Mucosa of stomach (tissue), 1 donor: ENCODE results near the gene SLC51A.

Source experiments
- H3K27me3 ChIP-seq: one replicate; pipeline ENCODE4 v1.7.0; 2013; ENCODE audit warnings: mild to moderate bottlenecking, low read length; ENCODE audit not compliant: control insufficient read depth, insufficient read depth
- H3K36me3 ChIP-seq: one replicate; pipeline ENCODE4 v1.7.0; 2013; ENCODE audit warnings: low read length; ENCODE audit not compliant: control insufficient read depth, insufficient read depth
- H3K4me1 ChIP-seq: one replicate; pipeline ENCODE4 v1.7.0; 2013; ENCODE audit warnings: mild to moderate bottlenecking, low read length; ENCODE audit not compliant: control insufficient read depth, insufficient read depth
- H3K4me3 ChIP-seq: one replicate; pipeline ENCODE4 v1.7.0; 2013; ENCODE audit warnings: low read length
- H3K9ac ChIP-seq: one replicate; pipeline ENCODE4 v1.7.0; 2013; ENCODE audit warnings: mild to moderate bottlenecking, low read length, moderate library complexity
- H3K9me3 ChIP-seq: one replicate; pipeline ENCODE4 v1.7.0; 2013; ENCODE audit warnings: mild to moderate bottlenecking, low read length, moderate library complexity; ENCODE audit not compliant: control insufficient read depth
- donor health status: Pancreatic carcinoma.

The SLC51A gene

DNA sequence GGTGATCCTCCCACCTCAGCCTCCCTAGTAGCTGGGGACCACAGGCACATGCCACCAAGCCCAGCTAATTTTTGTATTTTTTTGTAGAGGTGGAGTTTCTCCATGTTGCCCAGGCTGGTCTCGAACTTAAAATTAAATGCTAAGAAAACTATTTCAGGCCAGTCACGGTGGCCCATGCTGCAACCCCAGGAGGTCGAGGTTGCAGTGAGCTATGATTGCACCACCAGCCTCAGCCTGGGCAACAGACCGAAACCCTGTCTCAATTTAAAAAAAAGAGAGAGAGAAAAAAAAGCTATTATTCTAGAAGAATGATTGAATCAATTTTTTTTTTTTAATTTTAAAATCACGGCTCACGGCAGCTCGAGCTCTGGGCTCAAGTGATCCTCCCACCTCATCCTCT, 4.7 kb downstream of the SLC51A start:
- H3K9me3 ChIP-seq, result no peaks in the 10 kb centered on the region
- H3K4me3 ChIP-seq, result no peak overlapping the region
- no peaks in the 10 kb centered on the region for H3K36me3 ChIP-seq
- H3K27me3 ChIP-seq, result peaks cover 16% of the 10 kb centered on the region
- H3K9ac ChIP-seq, result no peak overlapping the region
- peaks cover 4% of the 10 kb centered on the region for H3K4me1 ChIP-seq

GRCh38 chr3:196222876-196223595, 6.7 kb downstream of the SLC51A start:
- H3K36me3 ChIP-seq, result no peaks in the 10 kb centered on the region

GRCh38 chr3:196225086-196225485, 8.8 kb downstream of the SLC51A start:
- no peak overlapping the region for H3K4me3 ChIP-seq
- H3K9ac ChIP-seq, result no peak overlapping the region
- no peaks in the 10 kb centered on the region for H3K4me1 ChIP-seq
- H3K27me3 ChIP-seq, result peaks cover 10% of the 10 kb centered on the region
- no peaks in the 10 kb centered on the region for H3K36me3 ChIP-seq
- H3K9me3 ChIP-seq, result no peaks in the 10 kb centered on the region

More at GRCh38 chr3:196222876-196223595, 6.7 kb downstream of the SLC51A start:
- Histone ChIP-seq H3K4me3 (no peak overlapping the region), H3K4me1 (no peaks in the 10 kb centered on the region), H3K9me3 (no peaks in the 10 kb centered on the region), H3K9ac (no peak overlapping the region), H3K27me3 (peaks cover 9% of the 10 kb centered on the region)

DNA sequence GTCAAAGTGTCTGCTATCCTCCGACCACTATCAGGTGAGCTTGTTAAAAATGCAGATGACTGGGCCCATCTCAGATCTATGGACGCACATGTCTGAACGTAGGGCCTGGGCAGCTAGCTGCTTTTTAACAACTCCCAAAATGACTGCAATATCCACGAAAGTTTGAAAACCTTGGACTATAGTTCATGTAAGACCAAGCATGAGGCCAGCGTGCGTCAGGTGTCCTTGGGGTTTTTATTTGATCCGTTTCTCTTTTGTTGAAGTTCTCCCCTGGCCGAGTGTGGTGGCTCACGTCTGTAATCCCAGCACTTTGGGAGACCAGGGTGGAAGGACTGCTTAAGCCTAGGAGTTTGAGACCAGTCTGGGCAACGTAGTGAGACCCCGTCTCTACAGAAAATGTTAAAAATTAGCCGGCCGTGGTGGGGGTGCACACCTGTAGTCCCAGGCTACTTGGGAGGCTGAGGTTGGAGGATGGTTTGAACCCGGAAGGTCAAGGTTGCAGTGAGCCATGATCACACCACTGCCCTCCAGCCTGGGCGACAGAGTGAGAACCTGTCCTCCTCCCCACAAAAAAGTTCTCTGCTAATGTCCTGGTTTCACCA, 9.5 kb downstream of the SLC51A start:
- H3K9ac ChIP-seq, result no peak overlapping the region
- H3K4me1 ChIP-seq, result no peaks in the 10 kb centered on the region
- H3K27me3 ChIP-seq, result peaks cover 10% of the 10 kb centered on the region
- H3K36me3 ChIP-seq, result no peaks in the 10 kb centered on the region
- H3K4me3 ChIP-seq, result no peak overlapping the region
- no peaks in the 10 kb centered on the region for H3K9me3 ChIP-seq

- no peak overlapping the region for H3K4me3 ChIP-seq
- H3K9ac ChIP-seq, result no peak overlapping the region
- no peaks in the 10 kb centered on the region for H3K9me3 ChIP-seq
- H3K4me1 ChIP-seq, result no peaks in the 10 kb centered on the region
- peaks cover 10% of the 10 kb centered on the region for H3K27me3 ChIP-seq
- H3K36me3 ChIP-seq, result no peaks in the 10 kb centered on the region
Measured at GRCh38 chr3:196227121-196227561, 10.8 kb downstream of the SLC51A start.

DNA sequence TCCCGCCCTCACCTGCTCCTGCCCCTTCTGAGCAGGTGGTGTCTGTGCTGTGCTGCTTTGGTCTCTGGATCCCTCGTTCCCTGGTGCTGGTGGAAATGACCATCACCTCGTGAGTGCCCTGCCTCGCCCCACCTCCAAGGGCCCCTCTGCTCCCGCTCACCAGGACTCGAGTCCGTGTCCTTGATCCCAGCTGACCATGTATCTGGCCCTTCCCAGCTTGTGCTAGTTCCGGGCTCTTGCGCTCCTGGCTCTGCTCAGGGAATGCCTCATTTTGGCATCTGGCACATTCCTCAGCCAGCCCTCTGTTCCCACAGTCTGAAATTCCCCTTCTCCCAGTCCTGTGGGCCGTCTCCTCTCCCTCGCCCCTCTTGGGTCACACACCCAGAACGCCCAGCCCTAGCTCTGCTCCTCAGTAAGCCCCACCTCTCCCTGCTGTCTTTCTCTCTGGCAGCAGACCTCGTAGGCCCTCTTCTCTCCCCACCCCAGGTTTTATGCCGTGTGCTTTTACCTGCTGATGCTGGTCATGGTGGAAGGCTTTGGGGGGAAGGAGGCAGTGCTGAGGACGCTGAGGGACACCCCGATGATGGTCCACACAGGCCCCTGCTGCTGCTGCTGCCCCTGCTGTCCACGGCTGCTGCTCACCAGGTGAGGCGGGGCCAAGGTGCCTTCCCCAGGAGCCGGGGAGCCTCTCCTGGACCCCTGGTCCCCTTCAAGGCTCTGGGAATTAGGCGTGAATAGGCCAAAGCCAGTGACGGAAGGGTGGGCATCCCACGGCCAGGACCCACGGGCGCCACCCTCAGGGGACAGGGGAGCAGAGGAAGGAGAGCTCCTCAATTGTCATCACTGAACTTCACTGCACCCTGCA, 11.5 kb downstream of the SLC51A start:
- no peak overlapping the region for H3K4me3 ChIP-seq
- no peaks in the 10 kb centered on the region for H3K4me1 ChIP-seq
- H3K36me3 ChIP-seq, result no peaks in the 10 kb centered on the region
- H3K9me3 ChIP-seq, result no peaks in the 10 kb centered on the region
- H3K27me3 ChIP-seq, result peaks cover 10% of the 10 kb centered on the region
- H3K9ac ChIP-seq, result no peak overlapping the region

GRCh38 chr3:196232154-196232881, 16.0 kb downstream of the SLC51A start:
- Histone ChIP-seq H3K9me3 (no peaks in the 10 kb centered on the region), H3K4me3 (no peak overlapping the region), H3K36me3 (peaks cover 4% of the 10 kb centered on the region), H3K4me1 (no peaks in the 10 kb centered on the region), H3K9ac (no peak overlapping the region), H3K27me3 (peaks cover 8% of the 10 kb centered on the region)

DNA sequence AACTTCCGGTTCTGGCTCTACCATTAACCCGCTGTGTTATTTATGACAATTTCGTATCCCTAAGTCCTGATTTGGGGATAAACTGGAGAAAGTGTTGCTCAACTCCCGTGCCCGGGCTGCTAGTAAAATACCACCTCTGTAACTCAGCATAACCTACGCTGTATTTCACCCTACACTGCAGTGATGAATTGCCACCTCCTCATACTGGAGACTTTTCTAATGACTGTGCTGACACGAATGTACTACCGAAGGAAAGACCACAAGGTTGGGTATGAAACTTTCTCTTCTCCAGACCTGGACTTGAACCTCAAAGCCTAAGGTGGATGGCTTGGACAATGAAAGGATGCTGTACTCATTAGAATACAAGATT, 16.5 kb downstream of the SLC51A start:
- no peak overlapping the region for H3K4me3 ChIP-seq
- H3K36me3 ChIP-seq, result peaks cover 4% of the 10 kb centered on the region
- H3K9me3 ChIP-seq, result no peaks in the 10 kb centered on the region
- H3K9ac ChIP-seq, result no peak overlapping the region
- H3K27me3 ChIP-seq, result peaks cover 2% of the 10 kb centered on the region
- H3K4me1 ChIP-seq, result no peaks in the 10 kb centered on the region

DNA sequence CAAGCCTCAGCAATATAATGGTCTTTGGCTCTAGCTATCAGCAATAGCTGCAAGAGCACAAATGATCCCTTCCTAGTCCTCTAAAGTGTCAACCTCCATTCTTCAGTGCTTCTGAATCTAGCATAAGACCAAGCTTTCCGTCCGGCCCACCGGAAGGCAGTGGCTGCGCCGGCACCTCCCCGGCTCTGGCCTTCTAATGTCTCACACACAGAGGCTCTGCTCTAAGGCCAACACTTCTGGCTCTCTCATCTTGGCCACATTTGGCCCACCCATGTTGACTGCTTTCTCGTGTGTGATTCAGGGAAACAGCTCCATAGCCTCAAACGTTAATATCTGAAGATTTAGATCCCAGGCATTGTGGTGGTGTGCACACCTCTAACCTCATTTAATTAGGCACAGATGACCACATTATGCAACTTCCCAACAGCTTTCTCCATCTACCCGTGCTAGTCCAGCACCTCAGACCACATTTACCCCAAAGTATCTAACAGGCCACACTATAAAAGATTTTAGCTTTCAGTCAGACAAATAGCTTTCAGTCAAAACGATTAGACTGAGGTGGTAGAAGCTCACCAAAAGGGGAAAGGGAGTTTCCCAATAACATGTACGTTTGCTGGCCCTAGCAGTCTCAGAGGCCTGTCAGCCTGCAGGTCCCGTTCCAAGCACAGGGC, 19.3 kb downstream of the SLC51A start:
- Histone ChIP-seq H3K36me3 (peaks cover 4% of the 10 kb centered on the region), H3K9ac (no peak overlapping the region), H3K4me1 (no peaks in the 10 kb centered on the region), H3K4me3 (no peak overlapping the region), H3K9me3 (no peaks in the 10 kb centered on the region), H3K27me3 (no peaks in the 10 kb centered on the region)

DNA sequence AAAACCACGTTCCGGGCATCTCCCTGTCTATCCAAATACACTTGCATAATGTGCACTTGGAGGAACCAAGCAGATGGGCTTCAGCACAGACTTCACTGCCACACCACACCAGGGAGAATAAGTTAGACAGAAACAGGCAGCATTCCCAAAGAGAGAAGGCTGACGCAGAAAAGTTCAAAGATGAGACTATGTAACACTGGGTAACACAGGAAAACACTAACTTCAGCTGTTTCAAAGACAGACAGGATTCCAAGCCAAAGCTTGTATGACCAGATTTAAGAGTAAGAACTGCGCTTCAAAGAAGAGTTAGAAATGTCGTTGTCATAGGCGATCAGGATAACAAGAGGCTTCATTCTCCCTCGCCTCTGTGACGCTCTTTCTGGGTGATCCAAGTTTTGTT, 19.9 kb downstream of the SLC51A start:
- Histone ChIP-seq H3K4me1 (no peaks in the 10 kb centered on the region), H3K9me3 (no peaks in the 10 kb centered on the region), H3K4me3 (no peak overlapping the region), H3K9ac (no peak overlapping the region), H3K27me3 (no peaks in the 10 kb centered on the region), H3K36me3 (peaks cover 4% of the 10 kb centered on the region)

DNA sequence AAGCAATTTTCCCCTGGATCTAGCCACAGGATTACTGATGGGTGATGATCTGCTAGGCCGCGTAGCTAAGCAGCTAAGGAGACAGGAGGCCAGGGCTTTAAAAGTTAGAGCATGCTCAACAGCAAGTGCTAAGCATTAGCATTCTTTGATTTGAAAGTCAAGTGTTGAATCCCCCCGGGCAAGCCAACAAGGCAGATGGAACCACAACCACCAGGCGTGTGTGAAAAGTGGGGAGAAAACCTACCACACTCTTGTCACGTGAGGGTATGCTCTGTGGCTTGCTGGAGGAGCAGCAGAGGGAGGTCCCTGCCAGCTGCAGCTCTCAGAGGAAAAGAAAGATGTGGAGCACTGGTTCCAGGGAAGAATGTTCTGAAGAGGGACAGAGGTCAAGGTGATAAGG, 20.9 kb downstream of the SLC51A start:
- no peaks in the 10 kb centered on the region for H3K27me3 ChIP-seq
- no peaks in the 10 kb centered on the region for H3K9me3 ChIP-seq
- H3K36me3 ChIP-seq, result peaks cover 4% of the 10 kb centered on the region
- H3K4me3 ChIP-seq, result no peak overlapping the region
- H3K4me1 ChIP-seq, result no peaks in the 10 kb centered on the region
- no peak overlapping the region for H3K9ac ChIP-seq
